Esophagus muscularis mucosa (tissue), 4 donors: ENCODE measurements around the gene CD33. TPM values are rescaled to one million over a fixed set of nuclear protein-coding genes. Genes with fewer than 3 reads are reported as not detected.

ENCODE experiments used
- DNase-seq: peaks from one replicate; pipeline ENCODE4 v3.0.0-alpha.2; 2017; ENCODE audit errors: extremely low spot score
- H3K27ac ChIP-seq, 4 donors: fragments of 200-600 bp; sonication (generic); replicated peaks in 1 of 4; 1 replicate in 3 of 4; 2 replicates in 1 of 4; pipeline ENCODE4 v1.5.1; 2016 to 2019; ENCODE audit warnings: mild to moderate bottlenecking in 1 of 4
- H3K27me3 ChIP-seq, 4 donors: fragments of 200-600 bp; sonication (generic); one replicate each; pipeline versions ENCODE4 v1.5.1 to v1.6.0; 2016 to 2019
- H3K36me3 ChIP-seq, 4 donors: fragments of 200-600 bp; sonication (generic); one replicate each; pipeline ENCODE4 v1.5.1; 2016 to 2019
- H3K4me1 ChIP-seq, 4 donors: fragments of 200-600 bp; sonication (generic); one replicate each; pipeline ENCODE4 v1.5.1; 2016 to 2019
- H3K4me3 ChIP-seq, 4 donors: fragments of 200-600 bp; sonication (generic); 1 replicate in 2 of 4; 2 replicates in 2 of 4; pipeline ENCODE4 v1.5.1; 2016 to 2019; ENCODE audit warnings: mild to moderate bottlenecking in 4 of 4, moderate library complexity in 1 of 4
- H3K9me3 ChIP-seq, 4 donors: fragments of 200-600 bp; sonication (generic); 1 replicate in 3 of 4; 2 replicates in 1 of 4; pipeline ENCODE4 v1.5.1; 2016 to 2019
- CTCF ChIP-seq, 3 experiments: fragments of 200-600 bp in 2 of 3; fragments of 450-650 bp in 1 of 3; sonication (generic) in 2 of 3; IDR thresholded peaks; one replicate each; pipeline ENCODE4 v1.5.1; 2017 to 2019; ENCODE audit warnings: antibody characterized with exemption in 3 of 3, mild to moderate bottlenecking in 2 of 3, moderate library complexity in 1 of 3
- EP300 ChIP-seq: sonication (generic); formaldehyde crosslinking; IDR thresholded peaks from one replicate; pipeline ENCODE4 v1.6.1; 2017; ENCODE audit warnings: antibody characterized with exemption
- POLR2A ChIP-seq: fragments of 450-650 bp; IDR thresholded peaks from one replicate; pipeline ENCODE4 v1.6.1; 2017; ENCODE audit warnings: antibody characterized with exemption, moderate library complexity, mild to moderate bottlenecking, low read depth
- POLR2AphosphoS5 ChIP-seq, 2 donors: sonication (generic); formaldehyde crosslinking; IDR thresholded peaks; one replicate each; pipeline ENCODE4 v1.6.1; 2017; ENCODE audit warnings: antibody characterized with exemption in 2 of 2
- WGBS: methylation state at CpG from one replicate; pipeline ENCODE4 v1.1.5; 2018; 5-methylcytosine and 5-hydroxymethylcytosine counted together
- intact Hi-C: fragments of 100-400 bp; cut with DNase I; formaldehyde crosslinking; loops from one replicate; pipeline ENCODE4 v1.15.1; 2023
- total RNA-seq, 4 donors: library from RNA; depleted of rRNA; stranded (reverse); fragments of >200 nt; gene quantifications; one replicate each; pipeline versions ENCODE4 v1.1.0 to v1.2.1, GENCODE V29; 2016

Gene CD33
- total RNA-seq, 4 donors from 2014 or later: 3.0 to 9.9 (median 5.5) TPM

DNA sequence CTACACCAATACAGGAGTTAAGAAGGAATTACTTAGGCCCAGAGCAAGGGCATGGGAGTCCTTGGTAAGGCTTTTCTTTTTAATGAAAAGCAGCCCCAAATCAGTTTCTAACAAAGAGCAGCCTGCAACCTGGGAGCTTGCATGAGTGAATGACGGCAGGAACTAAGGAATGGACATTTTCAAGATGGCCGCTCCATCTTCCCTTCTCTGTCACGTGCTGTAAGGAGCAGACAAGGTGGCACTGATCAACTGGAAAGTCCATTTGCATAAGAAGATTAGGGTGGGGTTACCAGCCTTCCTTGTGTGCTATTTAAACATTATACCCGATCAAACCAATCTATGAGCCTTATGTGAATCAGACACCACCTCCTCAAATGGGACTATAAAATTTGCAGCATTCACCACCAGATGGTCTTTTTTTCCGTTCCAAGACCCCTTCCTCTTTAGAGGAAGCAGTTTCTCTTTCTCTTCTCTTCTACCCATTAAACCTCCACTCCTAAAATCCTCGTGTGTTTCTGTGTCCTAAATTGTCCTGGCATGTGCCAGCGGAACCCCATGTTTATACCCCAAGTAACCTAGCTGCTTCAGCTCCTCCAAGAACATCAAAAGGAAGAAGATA, 23.2 kb downstream of the CD33 start:
- Histone ChIP-seq H3K27ac (no peak overlapping the region), H3K9me3 (no peaks in the 10 kb centered on the region), H3K4me1 (no peaks in the 10 kb centered on the region), H3K36me3 (no peaks in the 10 kb centered on the region), H3K4me3 (no peak overlapping the region), H3K27me3 (peaks cover 0 to 25% (median 0%) of the 10 kb centered on the region in 4 donors)
- TF ChIP-seq POLR2A (no peak), POLR2AphosphoS5 (IDR thresholded peaks at IDR 0.05) (no peak), CTCF (IDR thresholded peaks at IDR 0.05) (no peak), EP300 (no peak)
- WGBS: 66% methylated on average over 7 of the region's 7 CpGs
- no peak for DNase-seq
- intact Hi-C loops: no loop called here

GRCh38 chr19:51250786-51251467, 26.0 kb downstream of the CD33 start, which contains the start of gene SIGLECL1:
TSS of gene SIGLECL1 (plus strand) at chr19:51251080. CDS start at chr19:51264073, 12,993 bp downstream.
- intact Hi-C loops: no loop called here
- 81% methylated on average over 2 of the region's 23 CpGs for WGBS

DNA sequence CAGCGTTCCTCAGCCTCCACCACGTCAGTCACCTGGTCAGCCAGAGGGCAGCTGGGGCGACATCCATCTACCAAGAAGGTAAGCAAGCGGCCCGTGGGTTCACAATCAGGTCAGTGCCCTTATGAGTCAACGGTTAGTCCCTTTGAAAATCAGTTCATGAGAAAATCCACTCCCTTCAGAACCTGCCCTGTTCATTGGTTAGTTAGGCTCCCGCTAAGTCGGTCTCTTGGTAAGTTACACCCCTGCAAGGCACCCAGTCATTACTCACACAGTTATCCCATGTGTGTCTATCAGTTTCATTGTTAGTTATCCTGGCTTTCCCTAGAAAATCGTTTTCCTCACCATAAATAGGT, 26.6 kb downstream of the CD33 start:
- TF ChIP-seq POLR2AphosphoS5 (IDR thresholded peaks at IDR 0.05) (no peak), POLR2A (no peak), CTCF (IDR thresholded peaks at IDR 0.05) (no peak), EP300 (no peak)
- intact Hi-C loops: no loop called here
- no peaks in the 10 kb centered on the region for H3K9me3 ChIP-seq
- 88% methylated on average over 6 of the region's 9 CpGs for WGBS
- H3K36me3 ChIP-seq: no peaks in the 10 kb centered on the region
- no peaks in the 10 kb centered on the region for H3K4me1 ChIP-seq
- H3K4me3 ChIP-seq: no peak overlapping the region
- H3K27me3 ChIP-seq: peaks cover 0 to 26% (median 0%) of the 10 kb centered on the region in 4 donors
- no peak for DNase-seq
- H3K27ac ChIP-seq: no peak overlapping the region

More at GRCh38 chr19:51250786-51251467, 26.0 kb downstream of the CD33 start, which contains the start of gene SIGLECL1:
- Histone ChIP-seq H3K27ac (no peak within 1 kb of the TSS), H3K4me1 (no peaks in the 10 kb centered on the region), H3K4me3 (no peak within 1 kb of the TSS), H3K27me3 (peaks cover 0 to 26% (median 0%) of the 10 kb centered on the region in 4 donors), H3K36me3 (no peaks in the 10 kb centered on the region), H3K9me3 (no peaks in the 10 kb centered on the region)
- DNase-seq: no peak
- TF ChIP-seq POLR2A (no peak), EP300 (no peak), CTCF (IDR thresholded peaks at IDR 0.05) (no peak), POLR2AphosphoS5 (IDR thresholded peaks at IDR 0.05) (no peak)

- Histone ChIP-seq H3K4me1 (no peaks in the 10 kb centered on the region), H3K27me3 (peaks cover 0 to 26% (median 0%) of the 10 kb centered on the region in 4 donors), H3K27ac (no peak overlapping the region), H3K36me3 (no peaks in the 10 kb centered on the region), H3K9me3 (no peaks in the 10 kb centered on the region), H3K4me3 (no peak overlapping the region)
- DNase-seq: no peak
- 77% methylated on average over 9 of the region's 9 CpGs for WGBS
- intact Hi-C loops: no loop called here
- TF ChIP-seq POLR2A (no peak), EP300 (no peak), CTCF (IDR thresholded peaks at IDR 0.05) (no peak), POLR2AphosphoS5 (IDR thresholded peaks at IDR 0.05) (no peak)
Observed at GRCh38 chr19:51252306-51253079, 27.6 kb downstream of the CD33 start.
